GM23338 (cell line): ENCODE measurements around the gene ACYP2. TPM values are rescaled to one million over a fixed set of nuclear protein-coding genes. Genes with fewer than 3 reads are reported as not detected.

ENCODE experiments used
- ATAC-seq: fragments of 200-7000 bp; cut with Tn5 transposase; 3 replicates; pipeline ENCODE4 v1.9.1; 2020
- DNase-seq: peaks from one replicate; pipeline ENCODE4 v3.0.0-alpha.2; 2015; ENCODE audit warnings: low spot score
- H2AFZ ChIP-seq: fragments of 200-600 bp; sonication (generic); 2 replicates; pipeline ENCODE4 v1.8.0; 2016; ENCODE audit warnings: antibody characterized with exemption, mild to moderate bottlenecking, moderate library complexity
- H3F3A ChIP-seq: fragments of 200-600 bp; sonication (generic); replicated peaks from 2 replicates; pipeline ENCODE4 v1.8.0; 2017; ENCODE audit warnings: antibody characterized with exemption, mixed run types, low read depth
- H3K27ac ChIP-seq: fragments of 200-600 bp; sonication (generic); 2 replicates; pipeline ENCODE4 v1.6.1; 2016; ENCODE audit warnings: low read depth
- H3K27me3 ChIP-seq: fragments of 200-600 bp; sonication (generic); 2 replicates; pipeline ENCODE4 v1.8.0; 2016; ENCODE audit warnings: mild to moderate bottlenecking, mixed run types, moderate library complexity; ENCODE audit not compliant: insufficient read depth
- H3K36me3 ChIP-seq: fragments of 200-600 bp; sonication (generic); 2 replicates; pipeline ENCODE4 v1.8.0; 2016; ENCODE audit warnings: mild to moderate bottlenecking; ENCODE audit not compliant: insufficient read depth
- H3K4me1 ChIP-seq: fragments of 200-600 bp; sonication (generic); 2 replicates; pipeline ENCODE4 v1.8.0; 2016; ENCODE audit warnings: mild to moderate bottlenecking, moderate library complexity; ENCODE audit not compliant: insufficient read depth
- H3K4me2 ChIP-seq: fragments of 200-600 bp; sonication (generic); 2 replicates; pipeline ENCODE4 v1.7.1; 2017; ENCODE audit warnings: mixed run types
- H3K4me3 ChIP-seq: fragments of 200-600 bp; sonication (generic); 2 replicates; pipeline ENCODE4 v1.6.1; 2016; ENCODE audit warnings: mixed run types
- H3K79me2 ChIP-seq: fragments of 200-600 bp; sonication (generic); replicated peaks from 2 replicates; pipeline ENCODE4 v1.8.0; 2017; ENCODE audit warnings: mild to moderate bottlenecking; ENCODE audit not compliant: insufficient read depth
- H3K9me2 ChIP-seq: fragments of 200-600 bp; sonication (generic); 2 replicates; pipeline ENCODE4 v1.8.0; 2017; ENCODE audit not compliant: insufficient read depth
- H4K20me1 ChIP-seq: fragments of 200-600 bp; sonication (generic); replicated peaks from 2 replicates; pipeline ENCODE4 v1.8.0; 2017; ENCODE audit warnings: mild to moderate bottlenecking; ENCODE audit not compliant: insufficient read depth
- H3K27ac Mint-ChIP-seq: 2 replicates; pipeline ENCODE4 v1.8.0; 2020; ENCODE audit warnings: inconsistent platforms, mild to moderate bottlenecking, moderate library complexity, mixed read lengths
- H3K27me3 Mint-ChIP-seq: 3 replicates; pipeline ENCODE4 v1.8.0; 2022; ENCODE audit warnings: low read depth, mild to moderate bottlenecking, moderate library complexity, mixed read lengths, inconsistent platforms; ENCODE audit not compliant: insufficient read depth, poor library complexity
- H3K36me3 Mint-ChIP-seq: 3 replicates; pipeline ENCODE4 v1.8.0; 2021; ENCODE audit warnings: low read depth, mild to moderate bottlenecking, inconsistent platforms, moderate library complexity, mixed read lengths
- H3K4me1 Mint-ChIP-seq: 3 replicates; pipeline ENCODE4 v1.8.0; 2020; ENCODE audit warnings: mild to moderate bottlenecking, inconsistent platforms, mixed read lengths
- H3K4me3 Mint-ChIP-seq: 3 replicates; pipeline ENCODE4 v1.8.0; 2021; ENCODE audit warnings: moderate library complexity, mild to moderate bottlenecking, inconsistent platforms, mixed read lengths
- H3K9me3 Mint-ChIP-seq: 3 replicates; pipeline ENCODE4 v1.8.0; 2020; ENCODE audit warnings: moderate library complexity, mild to moderate bottlenecking, inconsistent platforms, mixed read lengths
- CREB1 ChIP-seq: fragments of 250-450 bp; sonication (Bioruptor Pico); IDR thresholded peaks from 2 replicates; pipeline ENCODE4 v1.5.0; 2020; ENCODE audit warnings: low read depth, mild to moderate bottlenecking, moderate library complexity
- EZH2 ChIP-seq: fragments of 200-600 bp; sonication (generic); IDR thresholded peaks from one replicate; pipeline ENCODE4 v1.8.0; 2017; ENCODE audit warnings: antibody characterized with exemption, mild to moderate bottlenecking, low read depth; ENCODE audit not compliant: unreplicated experiment
- EZH2phosphoT487 ChIP-seq: fragments of 200-600 bp; sonication (generic); IDR thresholded peaks from one replicate; pipeline ENCODE4 v1.8.1; 2018; ENCODE audit warnings: antibody characterized with exemption; ENCODE audit not compliant: unreplicated experiment
- JUNB ChIP-seq: IDR thresholded peaks from one replicate; pipeline ENCODE4 v1.6.1; 2016; ENCODE audit warnings: antibody characterized with exemption; ENCODE audit not compliant: unreplicated experiment
- NANOG ChIP-seq: IDR thresholded peaks from 2 replicates; pipeline ENCODE4 v1.6.1; 2016; ENCODE audit warnings: antibody characterized with exemption, borderline replicate concordance
- POLR2AphosphoS5 ChIP-seq: IDR thresholded peaks from 2 replicates; pipeline ENCODE4 v1.6.1; 2016; ENCODE audit warnings: antibody characterized with exemption, low read depth
- STAT1 ChIP-seq: IDR thresholded peaks from one replicate; pipeline ENCODE4 v1.6.1; 2016; ENCODE audit warnings: antibody characterized with exemption; ENCODE audit not compliant: unreplicated experiment
- ZNF114 ChIP-seq: fragments of 250-450 bp; sonication (Bioruptor Pico); IDR thresholded peaks from 2 replicates; pipeline ENCODE4 v1.5.0; 2020; ENCODE audit warnings: mild to moderate bottlenecking, moderate library complexity
- ZNF331 ChIP-seq: fragments of 250-450 bp; sonication (Bioruptor Pico); IDR thresholded peaks from 2 replicates; pipeline ENCODE4 v1.5.0; 2020; ENCODE audit warnings: low read depth, mild to moderate bottlenecking, moderate library complexity
- polyA plus RNA-seq: library from polyadenylated mRNA; unstranded; fragments of >200 nt; fragmentation: Nextera tagmentation; extraction: Ambion mirVana; gene quantifications from 2 replicates; pipeline ENCODE4 v1.2.1, GENCODE V29; 2016
- total RNA-seq: library from RNA; depleted of rRNA; stranded (reverse); fragments of >200 nt; shearing (Covaris generic); gene quantifications from 2 replicates; pipeline ENCODE4 v1.2.3, GENCODE V29; 2014
- TF ChIP-seq, protein P1 (sequence below): IDR thresholded peaks from one replicate; pipeline ENCODE4 v1.6.1; 2018; ENCODE audit warnings: antibody characterized with exemption; ENCODE audit not compliant: unreplicated experiment
- TF ChIP-seq, protein P2 (sequence below): fragments of 250-450 bp; sonication (Bioruptor Pico); IDR thresholded peaks from 2 replicates; pipeline ENCODE4 v1.5.0; 2020; ENCODE audit warnings: mild to moderate bottlenecking, moderate library complexity
- TF ChIP-seq, protein P3 (sequence below), 2 experiments: fragments of 200-600 bp in 1 of 2; sonication (generic) in 1 of 2; conservative IDR thresholded peaks; 2 replicates each; pipeline versions ENCODE4 v1.5.1 to v1.6.1; 2016 to 2017; ENCODE audit warnings: antibody characterized with exemption in 2 of 2, low read depth in 2 of 2, mild to moderate bottlenecking in 2 of 2, moderate library complexity in 1 of 2
- TF ChIP-seq, protein P4 (sequence below): IDR thresholded peaks from 2 replicates; pipeline ENCODE4 v1.6.1; 2016; ENCODE audit warnings: antibody characterized with exemption

The ACYP2 gene
- total and polyA plus RNA-seq, 2 experiments from 2014 or later = 2.3 to 15.5 TPM

DNA sequence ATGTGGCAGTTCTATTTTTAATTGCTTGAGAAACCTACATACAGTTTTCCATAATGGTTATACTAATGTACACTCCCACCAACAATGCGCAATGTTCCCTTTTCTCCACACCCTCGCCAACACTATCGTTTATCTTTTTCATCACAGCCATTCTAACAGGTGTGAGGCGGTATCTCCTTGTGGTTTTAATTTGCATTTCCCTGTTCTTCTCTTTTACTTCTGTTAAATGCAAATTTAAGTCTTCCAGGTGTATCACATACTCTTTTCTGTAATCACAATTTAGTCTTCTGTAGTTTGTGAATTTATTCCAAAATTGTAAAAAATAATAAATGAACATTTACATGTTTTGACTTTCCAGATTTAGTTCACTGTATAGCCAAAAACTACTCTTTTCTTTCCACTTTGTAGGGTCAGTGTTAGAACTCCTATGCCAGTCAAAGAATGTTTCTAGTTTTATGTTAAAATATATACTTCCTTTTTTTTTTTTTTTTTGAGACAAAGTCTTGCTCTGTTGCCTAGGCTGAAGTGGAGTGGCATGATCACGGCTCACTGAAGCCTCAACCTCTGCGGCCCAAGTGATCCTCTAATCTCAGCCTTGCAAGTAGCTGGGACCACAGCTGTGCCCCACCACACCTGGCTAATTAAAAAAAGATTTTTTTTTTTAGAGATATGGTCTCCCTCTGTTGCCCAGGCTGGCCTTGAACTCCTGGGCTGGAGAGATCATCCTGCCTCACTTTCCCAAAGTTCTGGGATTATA lies 15.4 kb upstream of the ACYP2 start:
- H3K27ac Mint-ChIP-seq = no peak overlapping the region
- H3K36me3 Mint-ChIP-seq = peaks cover 10% of the 10 kb centered on the region

More for the DNA sequence above, 15.4 kb upstream of the ACYP2 start:
- no peak for ATAC-seq
- DNase-seq = no peak
- Histone ChIP-seq H3K36me3 (no peaks in the 10 kb centered on the region), H3F3A (no peaks in the 10 kb centered on the region), H3K4me2 (no peak overlapping the region), H4K20me1 (no peaks in the 10 kb centered on the region), H3K9me2 (no peaks in the 10 kb centered on the region), H3K27ac (no peak overlapping the region), H3K4me1 (no peaks in the 10 kb centered on the region), H3K79me2 (no peaks in the 10 kb centered on the region), H2AFZ (no peak overlapping the region), H3K27me3 (no peaks in the 10 kb centered on the region), H3K4me3 (no peak overlapping the region)
- Mint-ChIP-seq H3K9me3 (peaks cover 18% of the 10 kb centered on the region), H3K27me3 (no peaks in the 10 kb centered on the region), H3K4me3 (no peak overlapping the region), H3K4me1 (peaks cover 4% of the 10 kb centered on the region; the same call in 2 of the 3 replicates)
- TF ChIP-seq EZH2phosphoT487 (no peak), JUNB (no peak), STAT1 (no peak), CREB1 (CRISPR knock-in tag) (no peak), ZNF114 (no peak), EZH2 (no peak), POLR2AphosphoS5 (no peak), ZNF331 (CRISPR knock-in tag) (no peak), NANOG (no peak)
- TF ChIP-seq, protein P1, sequence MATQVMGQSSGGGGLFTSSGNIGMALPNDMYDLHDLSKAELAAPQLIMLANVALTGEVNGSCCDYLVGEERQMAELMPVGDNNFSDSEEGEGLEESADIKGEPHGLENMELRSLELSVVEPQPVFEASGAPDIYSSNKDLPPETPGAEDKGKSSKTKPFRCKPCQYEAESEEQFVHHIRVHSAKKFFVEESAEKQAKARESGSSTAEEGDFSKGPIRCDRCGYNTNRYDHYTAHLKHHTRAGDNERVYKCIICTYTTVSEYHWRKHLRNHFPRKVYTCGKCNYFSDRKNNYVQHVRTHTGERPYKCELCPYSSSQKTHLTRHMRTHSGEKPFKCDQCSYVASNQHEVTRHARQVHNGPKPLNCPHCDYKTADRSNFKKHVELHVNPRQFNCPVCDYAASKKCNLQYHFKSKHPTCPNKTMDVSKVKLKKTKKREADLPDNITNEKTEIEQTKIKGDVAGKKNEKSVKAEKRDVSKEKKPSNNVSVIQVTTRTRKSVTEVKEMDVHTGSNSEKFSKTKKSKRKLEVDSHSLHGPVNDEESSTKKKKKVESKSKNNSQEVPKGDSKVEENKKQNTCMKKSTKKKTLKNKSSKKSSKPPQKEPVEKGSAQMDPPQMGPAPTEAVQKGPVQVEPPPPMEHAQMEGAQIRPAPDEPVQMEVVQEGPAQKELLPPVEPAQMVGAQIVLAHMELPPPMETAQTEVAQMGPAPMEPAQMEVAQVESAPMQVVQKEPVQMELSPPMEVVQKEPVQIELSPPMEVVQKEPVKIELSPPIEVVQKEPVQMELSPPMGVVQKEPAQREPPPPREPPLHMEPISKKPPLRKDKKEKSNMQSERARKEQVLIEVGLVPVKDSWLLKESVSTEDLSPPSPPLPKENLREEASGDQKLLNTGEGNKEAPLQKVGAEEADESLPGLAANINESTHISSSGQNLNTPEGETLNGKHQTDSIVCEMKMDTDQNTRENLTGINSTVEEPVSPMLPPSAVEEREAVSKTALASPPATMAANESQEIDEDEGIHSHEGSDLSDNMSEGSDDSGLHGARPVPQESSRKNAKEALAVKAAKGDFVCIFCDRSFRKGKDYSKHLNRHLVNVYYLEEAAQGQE = no peak
- TF ChIP-seq, protein P2, sequence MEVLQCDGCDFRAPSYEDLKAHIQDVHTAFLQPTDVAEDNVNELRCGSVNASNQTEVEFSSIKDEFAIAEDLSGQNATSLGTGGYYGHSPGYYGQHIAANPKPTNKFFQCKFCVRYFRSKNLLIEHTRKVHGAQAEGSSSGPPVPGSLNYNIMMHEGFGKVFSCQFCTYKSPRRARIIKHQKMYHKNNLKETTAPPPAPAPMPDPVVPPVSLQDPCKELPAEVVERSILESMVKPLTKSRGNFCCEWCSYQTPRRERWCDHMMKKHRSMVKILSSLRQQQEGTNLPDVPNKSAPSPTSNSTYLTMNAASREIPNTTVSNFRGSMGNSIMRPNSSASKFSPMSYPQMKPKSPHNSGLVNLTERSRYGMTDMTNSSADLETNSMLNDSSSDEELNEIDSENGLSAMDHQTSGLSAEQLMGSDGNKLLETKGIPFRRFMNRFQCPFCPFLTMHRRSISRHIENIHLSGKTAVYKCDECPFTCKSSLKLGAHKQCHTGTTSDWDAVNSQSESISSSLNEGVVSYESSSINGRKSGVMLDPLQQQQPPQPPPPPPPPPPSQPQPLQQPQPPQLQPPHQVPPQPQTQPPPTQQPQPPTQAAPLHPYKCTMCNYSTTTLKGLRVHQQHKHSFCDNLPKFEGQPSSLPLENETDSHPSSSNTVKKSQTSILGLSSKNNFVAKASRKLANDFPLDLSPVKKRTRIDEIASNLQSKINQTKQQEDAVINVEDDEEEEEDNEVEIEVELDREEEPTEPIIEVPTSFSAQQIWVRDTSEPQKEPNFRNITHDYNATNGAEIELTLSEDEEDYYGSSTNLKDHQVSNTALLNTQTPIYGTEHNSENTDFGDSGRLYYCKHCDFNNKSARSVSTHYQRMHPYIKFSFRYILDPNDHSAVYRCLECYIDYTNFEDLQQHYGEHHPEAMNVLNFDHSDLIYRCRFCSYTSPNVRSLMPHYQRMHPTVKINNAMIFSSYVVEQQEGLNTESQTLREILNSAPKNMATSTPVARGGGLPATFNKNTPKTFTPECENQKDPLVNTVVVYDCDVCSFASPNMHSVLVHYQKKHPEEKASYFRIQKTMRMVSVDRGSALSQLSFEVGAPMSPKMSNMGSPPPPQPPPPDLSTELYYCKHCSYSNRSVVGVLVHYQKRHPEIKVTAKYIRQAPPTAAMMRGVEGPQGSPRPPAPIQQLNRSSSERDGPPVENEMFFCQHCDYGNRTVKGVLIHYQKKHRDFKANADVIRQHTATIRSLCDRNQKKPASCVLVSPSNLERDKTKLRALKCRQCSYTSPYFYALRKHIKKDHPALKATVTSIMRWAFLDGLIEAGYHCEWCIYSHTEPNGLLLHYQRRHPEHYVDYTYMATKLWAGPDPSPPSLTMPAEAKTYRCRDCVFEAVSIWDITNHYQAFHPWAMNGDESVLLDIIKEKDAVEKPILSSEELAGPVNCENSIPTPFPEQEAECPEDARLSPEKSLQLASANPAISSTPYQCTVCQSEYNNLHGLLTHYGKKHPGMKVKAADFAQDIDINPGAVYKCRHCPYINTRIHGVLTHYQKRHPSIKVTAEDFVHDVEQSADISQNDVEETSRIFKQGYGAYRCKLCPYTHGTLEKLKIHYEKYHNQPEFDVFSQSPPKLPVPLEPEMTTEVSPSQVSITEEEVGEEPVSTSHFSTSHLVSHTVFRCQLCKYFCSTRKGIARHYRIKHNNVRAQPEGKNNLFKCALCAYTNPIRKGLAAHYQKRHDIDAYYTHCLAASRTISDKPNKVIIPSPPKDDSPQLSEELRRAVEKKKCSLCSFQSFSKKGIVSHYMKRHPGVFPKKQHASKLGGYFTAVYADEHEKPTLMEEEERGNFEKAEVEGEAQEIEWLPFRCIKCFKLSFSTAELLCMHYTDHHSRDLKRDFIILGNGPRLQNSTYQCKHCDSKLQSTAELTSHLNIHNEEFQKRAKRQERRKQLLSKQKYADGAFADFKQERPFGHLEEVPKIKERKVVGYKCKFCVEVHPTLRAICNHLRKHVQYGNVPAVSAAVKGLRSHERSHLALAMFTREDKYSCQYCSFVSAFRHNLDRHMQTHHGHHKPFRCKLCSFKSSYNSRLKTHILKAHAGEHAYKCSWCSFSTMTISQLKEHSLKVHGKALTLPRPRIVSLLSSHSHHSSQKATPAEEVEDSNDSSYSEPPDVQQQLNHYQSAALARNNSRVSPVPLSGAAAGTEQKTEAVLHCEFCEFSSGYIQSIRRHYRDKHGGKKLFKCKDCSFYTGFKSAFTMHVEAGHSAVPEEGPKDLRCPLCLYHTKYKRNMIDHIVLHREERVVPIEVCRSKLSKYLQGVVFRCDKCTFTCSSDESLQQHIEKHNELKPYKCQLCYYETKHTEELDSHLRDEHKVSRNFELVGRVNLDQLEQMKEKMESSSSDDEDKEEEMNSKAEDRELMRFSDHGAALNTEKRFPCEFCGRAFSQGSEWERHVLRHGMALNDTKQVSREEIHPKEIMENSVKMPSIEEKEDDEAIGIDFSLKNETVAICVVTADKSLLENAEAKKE (CRISPR knock-in tag) = no peak
- TF ChIP-seq, protein P3, sequence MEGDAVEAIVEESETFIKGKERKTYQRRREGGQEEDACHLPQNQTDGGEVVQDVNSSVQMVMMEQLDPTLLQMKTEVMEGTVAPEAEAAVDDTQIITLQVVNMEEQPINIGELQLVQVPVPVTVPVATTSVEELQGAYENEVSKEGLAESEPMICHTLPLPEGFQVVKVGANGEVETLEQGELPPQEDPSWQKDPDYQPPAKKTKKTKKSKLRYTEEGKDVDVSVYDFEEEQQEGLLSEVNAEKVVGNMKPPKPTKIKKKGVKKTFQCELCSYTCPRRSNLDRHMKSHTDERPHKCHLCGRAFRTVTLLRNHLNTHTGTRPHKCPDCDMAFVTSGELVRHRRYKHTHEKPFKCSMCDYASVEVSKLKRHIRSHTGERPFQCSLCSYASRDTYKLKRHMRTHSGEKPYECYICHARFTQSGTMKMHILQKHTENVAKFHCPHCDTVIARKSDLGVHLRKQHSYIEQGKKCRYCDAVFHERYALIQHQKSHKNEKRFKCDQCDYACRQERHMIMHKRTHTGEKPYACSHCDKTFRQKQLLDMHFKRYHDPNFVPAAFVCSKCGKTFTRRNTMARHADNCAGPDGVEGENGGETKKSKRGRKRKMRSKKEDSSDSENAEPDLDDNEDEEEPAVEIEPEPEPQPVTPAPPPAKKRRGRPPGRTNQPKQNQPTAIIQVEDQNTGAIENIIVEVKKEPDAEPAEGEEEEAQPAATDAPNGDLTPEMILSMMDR (conservative IDR thresholded peaks at IDR 0.05; ENCODE audit: low read depth in 2 of 2) = no peak
- TF ChIP-seq, protein P4, sequence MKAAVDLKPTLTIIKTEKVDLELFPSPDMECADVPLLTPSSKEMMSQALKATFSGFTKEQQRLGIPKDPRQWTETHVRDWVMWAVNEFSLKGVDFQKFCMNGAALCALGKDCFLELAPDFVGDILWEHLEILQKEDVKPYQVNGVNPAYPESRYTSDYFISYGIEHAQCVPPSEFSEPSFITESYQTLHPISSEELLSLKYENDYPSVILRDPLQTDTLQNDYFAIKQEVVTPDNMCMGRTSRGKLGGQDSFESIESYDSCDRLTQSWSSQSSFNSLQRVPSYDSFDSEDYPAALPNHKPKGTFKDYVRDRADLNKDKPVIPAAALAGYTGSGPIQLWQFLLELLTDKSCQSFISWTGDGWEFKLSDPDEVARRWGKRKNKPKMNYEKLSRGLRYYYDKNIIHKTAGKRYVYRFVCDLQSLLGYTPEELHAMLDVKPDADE = no peak
